Astrocyte (in vitro differentiated cells and primary cell): ENCODE data around the gene NUP214. TPM values are rescaled to one million over a fixed set of nuclear protein-coding genes. Genes with fewer than 3 reads are reported as not detected.

Experiments
- DNase-seq: peaks from one replicate; pipeline ENCODE4 v3.0.0-alpha.2; 2010; ENCODE audit warnings: low read depth
- FAIRE-seq: peaks from 2 replicates; lab custom pipeline; 2011; peaks lifted over from hg19 to GRCh38; lab: Jason Lieb, UNC
- H2AFZ ChIP-seq: 2 replicates; pipeline ENCODE4 v1.6.0; 2012; ENCODE audit warnings: low read depth, low read length, inconsistent platforms
- H3K27ac ChIP-seq: 2 replicates; pipeline ENCODE4 v1.5.1; 2011; ENCODE audit warnings: low read depth, low read length, inconsistent platforms
- H3K27me3 ChIP-seq: 2 replicates; pipeline ENCODE4 v1.6.0; 2011; ENCODE audit warnings: low read length, inconsistent platforms; ENCODE audit not compliant: insufficient read depth
- H3K36me3 ChIP-seq: 2 replicates; pipeline ENCODE4 v1.5.1; 2011; ENCODE audit warnings: low read length, inconsistent platforms; ENCODE audit not compliant: insufficient read depth
- H3K4me1 ChIP-seq: 2 replicates; pipeline ENCODE4 v1.5.1; 2011; ENCODE audit warnings: low read length, inconsistent platforms; ENCODE audit not compliant: insufficient read depth
- H3K4me2 ChIP-seq: 2 replicates; pipeline ENCODE4 v1.6.0; 2012; ENCODE audit warnings: low read length, inconsistent platforms
- H3K4me3 ChIP-seq: 2 replicates; pipeline ENCODE4 v1.5.1; 2011; ENCODE audit warnings: low read depth, mild to moderate bottlenecking, low read length, inconsistent platforms; ENCODE audit not compliant: insufficient read depth
- H3K79me2 ChIP-seq: 2 replicates; pipeline ENCODE4 v1.6.0; 2012; ENCODE audit warnings: mild to moderate bottlenecking, low read length, inconsistent platforms; ENCODE audit not compliant: insufficient read depth
- H3K9ac ChIP-seq: 2 replicates; pipeline ENCODE4 v1.6.0; 2012; ENCODE audit warnings: mild to moderate bottlenecking, low read length, inconsistent platforms
- H3K9me3 ChIP-seq: 2 replicates; pipeline ENCODE4 v1.5.1; 2012; ENCODE audit warnings: low read depth, mild to moderate bottlenecking, low read length, inconsistent platforms; ENCODE audit not compliant: insufficient read depth
- H4K20me1 ChIP-seq: 2 replicates; pipeline ENCODE4 v1.6.0; 2012; ENCODE audit warnings: low read length, inconsistent platforms; ENCODE audit not compliant: insufficient read depth
- H3K27ac Mint-ChIP-seq: one replicate; pipeline ENCODE4 v1.8.0; 2021; ENCODE audit warnings: mild to moderate bottlenecking, mixed read lengths; ENCODE audit not compliant: unreplicated experiment
- H3K27me3 Mint-ChIP-seq: one replicate; pipeline ENCODE4 v1.8.0; 2021; ENCODE audit warnings: low read depth, mixed read lengths; ENCODE audit not compliant: unreplicated experiment
- H3K36me3 Mint-ChIP-seq: one replicate; pipeline ENCODE4 v1.8.0; 2021; ENCODE audit warnings: low read depth, mixed read lengths; ENCODE audit not compliant: unreplicated experiment
- H3K4me1 Mint-ChIP-seq: one replicate; pipeline ENCODE4 v1.8.0; 2021; ENCODE audit warnings: low read depth, mixed read lengths; ENCODE audit not compliant: unreplicated experiment
- H3K4me3 Mint-ChIP-seq: one replicate; pipeline ENCODE4 v1.8.0; 2021; ENCODE audit warnings: mild to moderate bottlenecking, moderate library complexity, mixed read lengths; ENCODE audit not compliant: unreplicated experiment
- H3K9me3 Mint-ChIP-seq: one replicate; pipeline ENCODE4 v1.8.0; 2021; ENCODE audit warnings: mild to moderate bottlenecking, mixed read lengths; ENCODE audit not compliant: unreplicated experiment
- EZH2 ChIP-seq: IDR thresholded peaks from 2 replicates; pipeline ENCODE4 v1.6.1; 2012; ENCODE audit warnings: mild to moderate bottlenecking, low read length, inconsistent platforms; ENCODE audit not compliant: insufficient read depth
- total RNA-seq: library from RNA; stranded (reverse); gene quantifications from 2 replicates; pipeline ENCODE4 v1.2.1, GENCODE V29; 2021
- TF ChIP-seq, protein P1 (sequence below): IDR thresholded peaks from 2 replicates; pipeline ENCODE4 v1.5.1; 2011; ENCODE audit warnings: low read depth, mild to moderate bottlenecking, inconsistent platforms, low read length, moderate library complexity; ENCODE audit not compliant: insufficient read depth

NUP214 gene
- total RNA-seq, 1 donor from 2014 or later, result 30.5 TPM

DNA sequence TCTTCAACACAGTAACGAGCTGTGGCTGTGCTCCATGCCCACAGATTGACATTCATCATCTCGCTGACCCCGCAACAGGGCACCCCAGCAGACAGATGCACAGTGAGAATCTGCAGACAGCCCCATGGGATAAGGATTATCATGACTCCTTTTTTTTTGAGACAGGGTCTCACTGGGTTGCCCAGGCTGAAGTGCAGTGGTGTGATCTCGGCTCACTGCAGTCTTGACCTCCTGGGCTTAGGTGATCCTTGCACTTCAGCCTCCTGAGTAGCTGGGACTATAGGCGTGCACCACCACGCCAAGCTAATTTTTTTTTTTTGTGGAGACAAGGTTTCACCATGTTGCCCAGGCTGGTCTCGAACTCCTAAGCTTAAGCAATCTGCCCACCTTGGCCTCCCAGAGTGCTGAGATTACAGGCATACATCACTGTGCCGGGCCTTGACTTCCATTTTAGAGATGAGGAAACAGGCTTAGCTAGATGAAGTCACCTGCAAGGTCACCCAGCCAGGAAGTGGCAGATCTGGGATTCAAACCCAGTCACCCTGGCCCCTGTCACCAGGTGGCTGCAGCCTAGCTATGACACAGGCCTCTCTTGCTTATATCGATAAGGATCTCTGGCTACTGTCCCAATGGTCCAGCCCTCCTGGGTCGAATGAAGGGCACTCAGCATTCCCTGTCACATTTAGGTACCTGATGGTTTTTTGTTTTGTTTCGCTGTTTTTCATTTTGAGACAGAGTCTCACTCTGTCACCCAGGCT, 24.0 kb upstream of the NUP214 start:
- Mint-ChIP-seq H3K36me3 (no peaks in the 10 kb centered on the region), H3K27ac (no peak overlapping the region), H3K9me3 (peaks cover 3% of the 10 kb centered on the region), H3K4me3 (no peak overlapping the region), H3K27me3 (peaks cover 23% of the 10 kb centered on the region), H3K4me1 (peaks cover 17% of the 10 kb centered on the region)
- FAIRE-seq, result no peak
- Histone ChIP-seq H4K20me1 (no peaks in the 10 kb centered on the region), H3K4me3 (no peak overlapping the region), H3K4me1 (peaks cover 12% of the 10 kb centered on the region), H3K4me2 (no peak overlapping the region), H3K36me3 (no peaks in the 10 kb centered on the region), H3K27ac (no peak overlapping the region), H3K27me3 (peaks cover 5% of the 10 kb centered on the region), H2AFZ (no peak overlapping the region), H3K79me2 (no peaks in the 10 kb centered on the region), H3K9me3 (no peaks in the 10 kb centered on the region), H3K9ac (no peak overlapping the region)
- DNase-seq, result no peak
- no peak for TF ChIP-seq EZH2
- TF ChIP-seq, protein P1, sequence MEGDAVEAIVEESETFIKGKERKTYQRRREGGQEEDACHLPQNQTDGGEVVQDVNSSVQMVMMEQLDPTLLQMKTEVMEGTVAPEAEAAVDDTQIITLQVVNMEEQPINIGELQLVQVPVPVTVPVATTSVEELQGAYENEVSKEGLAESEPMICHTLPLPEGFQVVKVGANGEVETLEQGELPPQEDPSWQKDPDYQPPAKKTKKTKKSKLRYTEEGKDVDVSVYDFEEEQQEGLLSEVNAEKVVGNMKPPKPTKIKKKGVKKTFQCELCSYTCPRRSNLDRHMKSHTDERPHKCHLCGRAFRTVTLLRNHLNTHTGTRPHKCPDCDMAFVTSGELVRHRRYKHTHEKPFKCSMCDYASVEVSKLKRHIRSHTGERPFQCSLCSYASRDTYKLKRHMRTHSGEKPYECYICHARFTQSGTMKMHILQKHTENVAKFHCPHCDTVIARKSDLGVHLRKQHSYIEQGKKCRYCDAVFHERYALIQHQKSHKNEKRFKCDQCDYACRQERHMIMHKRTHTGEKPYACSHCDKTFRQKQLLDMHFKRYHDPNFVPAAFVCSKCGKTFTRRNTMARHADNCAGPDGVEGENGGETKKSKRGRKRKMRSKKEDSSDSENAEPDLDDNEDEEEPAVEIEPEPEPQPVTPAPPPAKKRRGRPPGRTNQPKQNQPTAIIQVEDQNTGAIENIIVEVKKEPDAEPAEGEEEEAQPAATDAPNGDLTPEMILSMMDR, result no peak

DNA sequence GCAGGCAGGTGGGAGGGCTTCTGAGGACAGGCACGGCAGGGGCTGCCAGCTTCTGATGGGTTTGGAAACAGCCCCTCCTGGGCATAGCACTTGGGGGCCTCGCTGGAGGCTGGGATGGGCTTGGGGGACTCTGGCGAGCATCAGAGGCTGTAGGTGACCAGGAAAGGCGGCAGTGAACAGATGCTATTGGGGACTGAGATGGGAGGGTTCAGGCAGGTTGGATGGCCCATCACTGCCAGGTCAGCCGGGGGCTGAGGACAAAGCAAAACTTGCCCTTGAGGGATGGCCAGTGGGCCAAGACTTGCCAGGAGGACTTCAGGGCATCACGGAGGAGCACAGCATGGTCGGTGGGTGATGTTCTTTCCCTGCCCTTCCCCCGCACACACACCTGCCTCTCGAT, 22.4 kb upstream of the NUP214 start:
- FAIRE-seq (no peak), DNase-seq (no peak)
- H3K27me3 ChIP-seq, result no peaks in the 10 kb centered on the region
- Mint-ChIP-seq H3K27ac (no peak overlapping the region), H3K27me3 (peaks cover 17% of the 10 kb centered on the region), H3K9me3 (peaks cover 3% of the 10 kb centered on the region), H3K36me3 (no peaks in the 10 kb centered on the region), H3K4me1 (peaks cover 12% of the 10 kb centered on the region), H3K4me3 (no peak overlapping the region)
- no peaks in the 10 kb centered on the region for H3K36me3 ChIP-seq
- no peak overlapping the region for H3K4me3 ChIP-seq
- no peaks in the 10 kb centered on the region for H4K20me1 ChIP-seq
- peaks cover 4% of the 10 kb centered on the region for H3K4me1 ChIP-seq
- no peak overlapping the region for H2AFZ ChIP-seq
- H3K4me2 ChIP-seq, result no peak overlapping the region
- no peaks in the 10 kb centered on the region for H3K79me2 ChIP-seq
- no peak overlapping the region for H3K27ac ChIP-seq
- H3K9me3 ChIP-seq, result no peaks in the 10 kb centered on the region
- no peak overlapping the region for H3K9ac ChIP-seq
- TF ChIP-seq, protein P1, result no peak
- no peak for TF ChIP-seq EZH2

DNA sequence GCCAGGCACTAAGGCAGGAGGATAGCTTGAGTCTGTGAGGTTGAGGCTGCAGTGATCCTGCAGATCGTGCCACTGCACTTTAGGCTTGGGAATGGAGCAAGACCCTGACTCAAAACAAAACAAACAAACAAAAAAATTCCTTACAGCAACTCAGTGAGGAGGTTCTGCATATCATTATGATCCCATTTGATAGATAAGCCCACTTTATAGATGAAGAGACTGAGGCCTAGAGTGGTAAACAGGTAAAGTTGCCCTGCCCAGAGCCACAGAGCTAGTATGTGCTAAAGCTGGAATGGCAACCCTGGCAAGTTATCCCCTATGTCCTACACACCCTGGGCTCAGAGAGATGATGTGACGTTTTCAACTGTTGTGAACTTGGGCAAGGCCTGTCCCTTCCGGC, 21.9 kb upstream of the NUP214 start:
- Mint-ChIP-seq H3K4me3 (no peak overlapping the region), H3K36me3 (no peaks in the 10 kb centered on the region), H3K4me1 (peaks cover 12% of the 10 kb centered on the region), H3K27me3 (peaks cover 17% of the 10 kb centered on the region), H3K27ac (no peak overlapping the region), H3K9me3 (peaks cover 3% of the 10 kb centered on the region)
- H3K4me3 ChIP-seq, result no peak overlapping the region
- H3K27ac ChIP-seq, result no peak overlapping the region
- H2AFZ ChIP-seq, result no peak overlapping the region
- no peaks in the 10 kb centered on the region for H4K20me1 ChIP-seq
- TF ChIP-seq EZH2, result no peak
- TF ChIP-seq, protein P1, result no peak
- DNase-seq, result no peak
- no peaks in the 10 kb centered on the region for H3K9me3 ChIP-seq
- FAIRE-seq, result no peak
- H3K27me3 ChIP-seq, result no peaks in the 10 kb centered on the region
- H3K79me2 ChIP-seq, result no peaks in the 10 kb centered on the region
- no peak overlapping the region for H3K4me2 ChIP-seq
- no peaks in the 10 kb centered on the region for H3K36me3 ChIP-seq
- H3K4me1 ChIP-seq, result peaks cover 4% of the 10 kb centered on the region
- no peak overlapping the region for H3K9ac ChIP-seq
